ENCODE data around the gene SYTL5.

- TF ChIP-seq EZH2 (IDR thresholded peaks at IDR 0.05; ENCODE audit: borderline replicate concordance, low read length) (no peak), CTCF (conservative IDR thresholded peaks at IDR 0.05 in 1 of 2, IDR thresholded peaks at IDR 0.05 in 1 of 2; ENCODE audit: extremely low read depth in 1 of 2, insufficient read depth in 1 of 2, low read depth in 1 of 2, low read length in 2 of 2) (no peak)
Measured at GRCh38 chrX:37958525-37959211, 47.7 kb upstream of the SYTL5 start.

Data from mammary epithelial cell (primary cell).